ENCODE results near the gene CFAP298.

Gene CFAP298

GRCh38 chr21:32599091-32599490 lies 13.1 kb downstream of the CFAP298 start:
- no peak for DNase-seq

- DNase-seq, result no peak
Observed at GRCh38 chr21:32597205-32597604, 15.0 kb downstream of the CFAP298 start.

GRCh38 chr21:32595431-32595830 lies 16.7 kb downstream of the CFAP298 start:
- no peak for DNase-seq

DNA sequence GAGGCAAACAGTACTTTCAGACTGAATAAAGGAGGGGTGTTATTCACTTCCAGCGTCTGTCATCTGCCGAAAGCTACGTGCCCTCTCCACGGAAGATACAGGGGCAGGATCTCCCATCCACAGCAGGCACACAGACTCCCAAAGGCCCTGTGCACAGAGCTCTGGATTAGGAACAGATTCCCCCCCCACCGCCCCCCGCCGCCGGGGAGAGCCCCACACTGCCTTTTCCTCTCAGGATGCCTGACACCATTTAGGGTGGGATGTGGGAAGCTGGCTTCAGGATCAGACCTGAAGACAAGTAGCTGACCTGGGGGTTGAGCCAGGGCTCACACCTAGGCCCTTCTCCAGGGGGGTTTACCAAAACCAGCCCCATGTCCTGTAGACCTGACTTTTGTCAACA lies 18.5 kb downstream of the CFAP298 start:
- DNase-seq, result no peak

- DNase-seq, result no peak
Observed at GRCh38 chr21:32592929-32593502, 19.2 kb downstream of the CFAP298 start.

- no peak for DNase-seq
Observed at GRCh38 chr21:32590130-32590529, 22.0 kb downstream of the CFAP298 start.

DNA sequence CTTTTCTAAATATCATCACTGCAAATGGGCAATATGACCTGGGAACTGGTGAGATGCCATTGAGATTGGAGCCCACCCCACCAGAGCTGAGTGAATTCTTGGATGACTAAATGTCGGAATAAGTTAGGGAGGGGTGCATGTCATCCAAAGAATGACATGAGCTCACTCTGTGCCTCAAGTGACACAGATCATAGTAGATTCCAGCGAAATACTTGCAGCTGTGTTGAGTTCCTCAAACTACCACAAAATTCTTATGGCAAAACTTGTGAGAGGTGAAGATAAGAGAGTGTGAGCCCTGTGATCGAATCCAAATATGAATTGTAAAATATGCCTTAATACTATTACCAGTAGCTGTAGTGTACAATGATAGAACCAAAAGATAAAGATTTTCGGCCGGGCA lies 24.5 kb downstream of the CFAP298 start:
- no peak for DNase-seq

DNA sequence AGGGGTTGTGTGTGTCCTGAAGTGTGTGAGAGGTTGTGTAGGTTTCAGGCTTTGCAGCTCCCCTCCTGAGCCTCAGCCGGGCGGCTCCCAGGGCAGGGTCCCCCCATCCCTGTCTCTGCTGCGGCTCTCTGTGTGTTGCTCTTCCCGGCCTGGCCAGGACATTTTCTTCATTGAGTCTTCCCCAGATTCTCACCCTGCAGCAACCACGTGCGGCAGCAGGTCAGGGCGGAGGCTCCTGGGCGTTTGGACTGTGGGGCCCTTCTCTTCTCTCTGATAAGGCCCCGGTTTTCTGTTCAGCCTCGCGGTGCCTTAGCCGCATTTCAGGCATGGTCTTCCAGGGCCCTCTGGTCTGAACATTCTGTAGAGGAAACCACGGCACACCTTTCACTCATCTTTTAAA lies 25.1 kb downstream of the CFAP298 start:
- DNase-seq, result no peak

DNA sequence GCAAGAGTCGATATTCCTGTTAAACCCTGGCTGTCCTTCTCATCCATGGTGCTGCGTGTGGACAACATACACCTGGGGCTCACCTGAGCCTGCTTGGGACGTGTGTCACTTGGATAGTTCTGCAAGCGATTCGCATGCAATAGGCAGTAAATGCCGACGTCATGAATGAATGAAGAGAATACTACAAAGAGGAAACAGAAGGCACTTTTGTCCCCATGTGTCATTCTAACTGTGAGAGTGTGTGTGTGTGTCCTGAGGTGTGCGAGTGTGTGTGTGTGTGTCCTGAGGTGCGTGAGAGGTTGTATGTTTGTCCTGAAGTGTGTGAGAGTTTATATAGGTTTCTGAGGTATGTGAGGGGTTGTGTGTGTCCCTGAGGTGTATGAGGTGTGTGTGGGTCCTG lies 26.2 kb downstream of the CFAP298 start:
- no peak for DNase-seq

GRCh38 chr21:32585042-32585710 lies 27.0 kb downstream of the CFAP298 start, which contains the start of gene TCP10L:
Gene TCP10L (minus strand): TSS chr21:32585523. CDS start chr21:32584304, 1,219 bp downstream.
- DNase-seq, result no peak

DNA sequence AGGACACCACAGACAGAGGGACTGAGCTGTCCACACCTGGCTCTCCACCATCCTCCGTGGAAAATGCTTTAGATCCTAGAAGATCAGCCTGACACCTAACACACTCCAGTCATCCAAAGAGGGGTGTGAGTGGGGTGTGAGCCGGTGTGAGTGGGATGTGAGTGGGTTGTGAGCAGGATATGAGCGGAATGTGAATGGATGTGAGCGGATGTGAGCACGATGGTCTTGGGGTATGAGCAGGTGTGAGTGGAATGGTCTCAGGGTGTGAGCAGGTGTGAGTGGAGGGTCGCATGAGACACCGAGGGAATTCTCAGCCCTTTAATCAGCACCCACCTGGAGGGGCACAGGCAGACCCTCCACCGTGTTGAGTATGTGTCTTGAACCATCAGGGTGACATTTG lies 27.7 kb downstream of the CFAP298 start:
- DNase-seq, result no peak

GRCh38 chr21:32581732-32582131 lies 30.4 kb downstream of the CFAP298 start:
- no peak for DNase-seq

- no peak for DNase-seq
Observed at GRCh38 chr21:32580949-32581348, 31.2 kb downstream of the CFAP298 start.

DNA sequence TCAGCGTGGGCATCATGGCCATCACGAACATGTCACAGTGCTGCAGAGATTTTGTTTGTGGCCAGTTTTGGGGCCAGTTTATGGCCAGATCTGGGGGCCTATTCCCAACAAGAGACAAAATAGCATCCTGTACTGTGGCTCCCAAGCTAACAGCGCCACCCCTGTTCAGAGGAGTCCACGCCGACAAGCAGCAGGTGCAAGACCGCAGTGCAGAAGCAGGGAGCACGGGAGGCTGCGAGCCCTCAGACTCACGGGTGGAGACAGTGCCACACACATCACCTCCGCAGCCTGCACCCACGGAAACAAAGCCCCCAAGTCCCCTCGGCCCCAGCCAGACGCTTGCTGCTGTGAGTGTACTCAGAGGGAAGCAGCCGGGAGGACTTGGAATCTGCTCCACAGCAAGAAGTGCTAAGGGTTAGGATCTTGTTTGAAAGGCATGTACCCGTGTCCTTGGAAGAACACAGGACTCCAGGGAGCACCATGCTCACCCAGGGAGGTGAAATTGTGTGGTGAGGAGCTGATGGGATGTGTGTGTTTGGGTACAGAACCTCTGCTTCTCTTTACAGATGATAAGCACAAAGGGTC lies 34.0 kb downstream of the CFAP298 start:
- DNase-seq, result no peak

DNA sequence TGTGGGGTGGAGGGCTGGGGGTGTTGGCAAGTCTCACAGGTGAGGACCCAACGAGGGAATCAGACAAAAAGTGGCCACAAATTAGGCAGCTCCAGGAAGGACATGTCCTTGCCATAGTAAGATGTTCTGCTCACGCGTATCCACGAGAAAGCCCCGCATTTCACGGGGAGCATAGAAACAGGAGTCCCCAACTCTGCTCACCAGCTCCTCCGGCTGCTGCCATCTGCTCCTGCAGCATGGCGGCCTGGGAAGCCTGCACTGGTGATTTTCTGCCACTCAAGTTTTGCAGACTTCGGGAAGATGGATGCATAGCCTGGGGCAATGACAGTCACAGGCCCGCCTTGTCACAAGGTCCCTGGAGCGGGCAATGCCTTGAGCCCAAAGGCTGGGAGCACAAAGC lies 36.2 kb downstream of the CFAP298 start:
- DNase-seq, result no peak

DNA sequence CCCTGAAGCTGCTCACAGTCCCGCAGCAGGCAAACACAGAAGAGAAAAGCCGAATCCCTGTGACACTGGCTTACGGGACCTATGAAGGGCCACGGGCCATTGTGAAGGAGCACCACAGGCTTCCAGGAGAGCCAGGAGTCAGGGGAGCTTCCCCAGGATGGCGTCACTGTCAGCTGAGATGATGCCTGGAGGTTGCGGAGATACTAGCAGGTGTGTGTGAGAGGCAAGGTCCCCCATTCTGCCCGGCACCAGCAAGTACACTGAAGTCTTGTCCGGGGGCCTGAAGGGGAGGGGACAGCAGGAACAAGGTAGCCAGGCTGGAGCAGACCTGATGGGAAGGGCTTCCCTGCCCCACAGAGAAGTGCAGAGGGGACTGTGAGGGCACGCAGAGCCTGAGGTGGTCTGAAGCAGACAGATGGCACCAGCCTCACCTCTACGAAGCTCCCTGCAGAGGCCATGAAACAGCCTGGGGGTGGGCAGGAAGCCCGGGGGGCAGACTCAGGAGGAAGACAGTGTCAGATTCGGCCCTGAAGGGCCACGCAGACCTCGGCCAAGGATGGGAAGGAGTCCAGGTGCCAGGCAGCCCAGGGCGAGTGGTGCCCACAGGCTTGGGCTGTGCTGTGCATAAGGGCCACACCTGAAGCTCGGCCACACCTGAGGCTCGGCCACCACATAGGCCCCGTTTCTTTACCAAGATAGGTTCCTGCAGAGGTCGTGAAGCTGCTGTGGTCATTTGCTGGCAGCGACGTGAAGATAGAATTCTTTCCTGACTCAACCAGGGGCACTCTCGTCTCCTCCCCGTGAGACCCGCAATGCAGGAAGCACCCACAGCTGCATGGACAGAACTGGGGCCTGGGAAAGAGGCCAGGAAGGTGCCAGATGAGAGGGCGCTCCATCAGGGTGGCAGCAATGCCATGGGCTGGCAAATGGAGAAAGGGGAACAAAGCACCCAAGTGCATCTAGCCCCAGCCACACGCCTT lies 36.9 kb downstream of the CFAP298 start:
- no peak for DNase-seq

- DNase-seq, result no peak
Observed at GRCh38 chr21:32572574-32573420, 39.4 kb downstream of the CFAP298 start.

- no peak for DNase-seq
Observed at GRCh38 chr21:32570456-32570855, 41.7 kb downstream of the CFAP298 start.

GRCh38 chr21:32569261-32570230 lies 42.6 kb downstream of the CFAP298 start:
- DNase-seq, result peak; percentile 48 to 72 (median 66)

DNA sequence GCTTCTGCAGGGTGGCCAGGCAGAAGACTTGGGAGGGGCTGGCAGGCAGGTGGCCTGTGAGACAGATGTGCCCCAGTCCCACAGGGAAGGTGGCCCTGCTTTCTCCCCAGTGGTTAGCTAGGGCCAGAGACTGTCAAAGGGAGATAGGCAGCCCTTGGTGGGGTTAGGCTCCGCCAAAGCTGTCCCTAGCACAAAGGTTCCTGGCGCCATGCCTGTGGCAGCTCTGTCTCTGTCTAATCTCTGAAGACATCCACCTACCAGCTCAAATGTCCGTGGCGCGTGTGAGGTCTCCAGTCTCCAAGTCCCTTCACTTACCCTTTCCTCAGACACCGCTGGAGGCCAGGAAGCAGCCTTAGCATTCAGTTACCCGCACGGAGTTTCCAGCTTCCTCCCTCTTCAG lies 44.6 kb downstream of the CFAP298 start:
- no peak for DNase-seq

Measured in T-helper 1 cell (primary cell).